Erythroblast (primary cell): ENCODE data around the gene SRD5A3.

ENCODE experiments used
- GATA1 ChIP-seq: IDR thresholded peaks from 2 replicates; pipeline ENCODE4 v1.6.1; 2011; ENCODE audit warnings: low read depth, mild to moderate bottlenecking, control low read depth, low read length, moderate library complexity
- POLR2A ChIP-seq: IDR thresholded peaks from 2 replicates; pipeline ENCODE4 v1.6.1; 2011; ENCODE audit warnings: mild to moderate bottlenecking, low read length

DNA sequence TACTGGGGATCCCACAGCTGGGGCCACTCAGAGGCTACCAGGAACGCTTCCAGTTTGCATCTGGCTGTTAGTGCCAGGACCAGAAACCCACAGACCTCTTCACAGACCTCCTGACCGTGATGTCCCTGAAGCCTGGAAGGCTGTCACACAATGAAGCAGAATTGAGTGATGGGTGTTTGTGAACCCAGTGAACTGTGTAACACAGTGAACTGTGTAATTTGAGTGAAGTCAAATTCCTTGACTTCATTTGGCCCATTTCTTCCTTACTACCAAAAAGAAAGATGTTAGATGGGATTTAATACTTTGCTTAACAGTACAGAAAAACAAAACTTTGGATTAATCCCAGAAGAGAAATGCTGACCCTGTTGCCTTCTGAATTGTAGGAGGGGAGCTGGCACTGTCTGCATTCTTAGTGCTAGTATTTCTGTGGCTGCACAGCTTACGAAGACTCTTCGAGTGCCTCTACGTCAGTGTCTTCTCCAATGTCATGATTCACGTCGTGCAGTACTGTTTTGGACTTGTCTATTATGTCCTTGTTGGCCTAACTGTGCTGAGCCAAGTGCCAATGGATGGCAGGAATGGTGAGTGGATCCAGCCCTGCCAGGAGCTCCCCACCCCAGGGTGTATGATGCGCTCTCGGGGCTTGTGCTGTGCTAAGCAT, 17.8 kb downstream of the SRD5A3 start:
- TF ChIP-seq POLR2A, result no peak
- TF ChIP-seq GATA1, result no peak
